ENCODE measurements around the gene FAM171A1. TPM values are rescaled to one million over a fixed set of nuclear protein-coding genes. Genes with fewer than 3 reads are reported as not detected.

FAM171A1 gene
- polyA plus RNA-seq, 4 donors, result 83.4 to 100 (median 91.7) TPM

DNA sequence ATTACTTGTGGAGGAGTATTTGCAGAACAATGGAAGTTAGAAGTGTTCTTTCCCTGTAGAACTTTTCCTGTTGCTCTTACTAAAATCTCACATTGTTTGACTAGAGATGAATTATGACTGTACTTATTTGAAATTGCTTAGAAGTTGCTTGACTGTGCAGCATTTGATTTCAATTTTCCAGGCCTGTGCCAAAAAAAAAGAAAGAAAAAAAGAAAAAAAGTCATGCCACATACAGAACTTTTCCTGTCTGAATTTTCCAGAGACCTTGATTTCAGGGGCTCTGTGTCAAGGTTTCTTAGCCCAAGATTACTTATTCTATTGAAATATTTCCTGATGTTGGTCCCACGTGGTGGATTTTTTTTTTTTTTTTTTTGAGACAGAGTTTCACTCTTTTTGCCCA lies 3.5 kb upstream of the FAM171A1 start:
- no peak for DNase-seq (ENCODE audit: low read depth in 4 of 4, low spot score in 2 of 4)

DNA sequence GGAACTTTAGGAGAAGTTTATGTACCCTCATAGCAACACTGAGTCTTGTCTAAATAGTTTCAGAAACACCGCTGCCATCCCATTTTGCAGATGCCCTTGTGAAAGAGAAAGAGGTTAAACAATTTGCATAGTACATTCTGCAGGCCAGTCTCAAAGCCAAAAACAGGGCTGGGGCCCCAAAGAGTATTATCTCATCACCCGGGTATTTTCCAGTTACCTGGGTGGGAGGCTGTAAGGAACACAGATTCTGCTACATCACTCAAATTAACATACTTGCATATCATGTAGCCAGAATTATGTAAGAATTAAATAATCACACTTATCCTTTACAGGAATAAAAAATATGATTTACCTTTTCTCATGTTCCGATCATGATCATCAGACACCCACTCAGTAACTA lies 3.1 kb upstream of the FAM171A1 start:
- no peak for DNase-seq (ENCODE audit: low read depth in 4 of 4, low spot score in 2 of 4)

DNA sequence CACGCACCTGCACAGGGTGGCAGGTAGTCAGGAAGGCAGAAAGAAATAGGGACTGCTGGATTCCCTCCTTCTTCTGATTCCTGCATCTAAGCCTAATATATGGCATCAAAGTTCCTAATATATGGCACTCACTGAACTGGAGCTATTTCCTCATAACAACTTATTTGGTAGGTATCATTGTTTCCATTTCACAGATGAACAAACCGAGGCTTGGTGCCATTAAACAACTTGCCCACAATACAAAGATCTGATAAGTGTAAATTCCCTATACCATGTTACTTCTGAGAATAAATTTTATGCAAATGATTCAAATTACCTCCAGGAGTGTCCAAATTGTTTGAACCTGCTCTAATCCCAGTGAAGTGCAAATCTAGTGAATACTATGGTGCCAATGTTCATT lies 2.1 kb upstream of the FAM171A1 start:
- DNase-seq (ENCODE audit: low read depth in 4 of 4, low spot score in 2 of 4), result no peak

DNA sequence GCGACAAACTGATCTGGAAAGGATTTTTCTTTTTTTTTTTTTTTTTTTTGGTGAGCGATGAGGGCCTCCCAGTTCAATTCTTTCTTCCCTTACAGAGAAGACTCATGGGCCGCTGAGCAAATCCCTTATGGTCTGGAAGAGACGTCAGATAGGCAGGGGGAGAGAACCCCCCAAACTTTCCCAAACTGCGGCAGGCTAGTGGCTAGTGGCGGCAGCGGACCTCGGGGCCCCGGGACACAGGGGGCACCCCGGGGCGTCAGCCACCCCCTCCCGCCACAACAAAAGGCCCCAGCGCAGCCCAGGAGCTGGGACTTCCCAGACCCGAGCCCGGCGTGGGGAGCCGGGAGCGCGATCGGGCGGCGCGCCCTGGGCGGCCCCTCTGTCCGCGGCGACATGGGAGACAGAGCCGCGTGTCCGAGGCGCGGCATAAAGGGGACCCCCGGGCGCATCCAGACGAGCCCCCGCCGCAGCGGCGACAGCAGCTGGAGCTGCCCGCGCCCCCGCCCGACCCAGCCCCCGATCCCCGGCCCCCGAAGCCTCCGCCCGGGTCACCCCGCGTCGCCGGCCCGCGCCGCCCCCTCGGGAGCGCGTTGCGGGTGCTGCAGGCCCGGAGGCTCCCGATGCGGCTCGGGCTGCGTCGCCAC lies 755 bp downstream of the FAM171A1 start:
- DNase-seq (ENCODE audit: low read depth in 4 of 4, low spot score in 2 of 4), result no peak

DNA sequence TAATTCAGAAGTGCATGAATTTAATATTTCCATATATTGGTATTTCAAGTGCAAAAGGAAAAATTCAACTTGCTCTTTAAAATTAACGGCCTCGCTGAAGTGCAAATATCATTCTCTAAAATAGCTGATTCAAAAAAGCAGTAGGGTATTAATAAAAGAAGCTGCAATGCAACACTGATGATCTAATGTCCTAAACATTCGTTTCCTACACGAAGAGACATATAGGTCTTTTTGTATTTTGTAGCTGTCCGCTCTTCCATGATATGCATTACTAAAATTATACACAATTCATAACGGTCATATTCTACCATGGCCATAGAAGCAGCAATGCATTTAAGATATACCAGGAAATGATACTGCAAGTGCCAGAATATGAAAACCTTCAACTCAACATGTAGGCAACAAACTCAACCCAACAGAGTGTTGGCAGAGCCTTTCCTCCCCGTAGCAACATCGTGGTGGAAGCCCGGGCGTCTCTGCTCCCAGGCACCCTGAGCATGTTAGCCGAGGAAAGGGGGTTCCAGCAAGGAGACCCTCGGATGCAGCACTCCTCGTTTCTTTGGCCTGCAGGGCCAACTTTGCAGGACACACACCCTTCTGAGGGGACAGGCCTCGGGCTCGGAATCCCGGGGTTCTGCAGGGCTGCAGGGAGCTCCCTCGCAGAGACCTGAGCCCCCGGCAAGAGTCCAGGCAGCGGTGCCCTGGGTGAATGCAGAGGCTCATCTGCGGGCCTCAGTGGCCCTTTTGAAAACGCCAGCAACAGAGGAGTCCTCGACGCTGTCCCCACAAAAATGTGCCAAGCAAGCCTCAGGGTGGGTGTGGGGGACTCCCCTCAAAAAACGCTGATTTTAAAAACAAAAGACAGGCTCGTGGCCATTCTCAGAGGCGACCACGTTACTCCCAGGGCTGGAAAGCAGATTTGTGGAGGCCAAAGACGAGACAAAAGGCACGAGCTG lies 1.6 kb downstream of the FAM171A1 start:
- DNase-seq (ENCODE audit: low read depth in 4 of 4, low spot score in 2 of 4), result no peak

DNA sequence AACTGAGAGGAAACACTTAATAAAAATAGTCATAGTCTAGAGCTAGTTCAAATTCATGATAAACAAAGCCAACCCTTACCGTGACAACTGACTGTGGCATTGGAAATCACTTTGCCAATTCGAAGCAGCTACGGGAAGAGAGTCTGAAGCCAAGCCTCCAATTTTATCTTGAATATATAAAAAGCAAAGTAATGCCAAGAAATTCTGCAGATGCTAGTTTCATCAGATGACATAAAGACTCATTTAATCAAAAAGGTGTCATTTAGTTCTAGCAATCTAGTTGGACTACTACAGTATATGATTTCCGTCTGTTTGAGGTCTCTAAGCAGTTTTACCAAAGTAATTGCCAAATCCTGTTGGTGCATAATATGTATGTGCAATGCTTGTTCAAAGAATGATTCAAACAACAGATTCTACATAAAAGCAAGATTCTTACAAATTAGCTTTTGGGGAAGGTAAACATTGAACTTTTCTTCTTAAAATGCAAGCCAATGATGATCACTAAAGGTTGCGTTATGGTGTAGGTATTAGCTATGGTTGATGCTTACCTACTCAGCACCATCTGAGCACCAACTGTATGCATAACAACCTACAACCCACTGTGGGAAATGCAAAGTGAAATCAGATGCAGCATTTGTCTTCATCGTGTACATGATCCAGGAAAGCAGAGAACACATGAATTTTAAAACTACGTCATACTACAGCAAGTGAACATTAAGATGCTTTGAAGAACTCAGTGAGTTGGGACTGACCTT lies 2.8 kb downstream of the FAM171A1 start:
- DNase-seq (ENCODE audit: low read depth in 4 of 4, low spot score in 2 of 4), result no peak

DNA sequence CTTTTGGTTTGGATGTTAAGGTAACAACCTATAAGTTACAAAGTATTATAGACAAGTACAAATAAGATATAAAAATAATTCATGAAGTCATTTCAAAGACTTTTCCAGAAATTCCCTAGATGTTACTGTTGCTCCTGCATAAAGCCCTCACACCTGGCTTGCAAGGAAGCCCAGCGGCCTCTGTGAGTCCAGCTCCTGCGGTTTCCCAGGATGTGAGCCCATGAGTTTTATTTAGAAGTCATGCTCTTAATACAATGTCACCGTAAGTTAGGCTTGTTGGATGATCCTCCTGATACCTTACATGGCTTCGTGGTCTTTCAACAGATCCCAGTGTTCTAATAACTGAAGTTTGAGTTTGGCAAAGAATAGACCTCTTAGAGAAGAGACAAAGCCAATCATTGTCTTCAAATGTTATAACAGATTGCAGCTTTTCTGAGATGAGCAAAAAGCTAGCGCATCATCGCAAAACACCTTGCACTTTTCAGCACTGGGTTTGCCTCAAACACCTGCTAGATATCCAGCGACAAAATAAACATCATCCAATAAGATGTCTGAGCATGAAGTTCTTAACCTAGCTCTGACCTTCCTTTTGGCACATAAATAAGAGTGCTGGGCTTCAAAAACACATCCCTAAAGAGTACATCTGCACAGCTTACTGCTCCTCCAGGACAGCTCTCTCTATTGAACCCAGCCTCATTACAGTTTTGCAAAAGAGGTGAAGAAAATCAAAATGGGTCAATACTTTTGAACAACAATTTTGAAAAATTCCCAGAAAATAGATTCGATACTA lies 3.6 kb downstream of the FAM171A1 start:
- no peak for DNase-seq (ENCODE audit: low read depth in 4 of 4, low spot score in 2 of 4)

DNA sequence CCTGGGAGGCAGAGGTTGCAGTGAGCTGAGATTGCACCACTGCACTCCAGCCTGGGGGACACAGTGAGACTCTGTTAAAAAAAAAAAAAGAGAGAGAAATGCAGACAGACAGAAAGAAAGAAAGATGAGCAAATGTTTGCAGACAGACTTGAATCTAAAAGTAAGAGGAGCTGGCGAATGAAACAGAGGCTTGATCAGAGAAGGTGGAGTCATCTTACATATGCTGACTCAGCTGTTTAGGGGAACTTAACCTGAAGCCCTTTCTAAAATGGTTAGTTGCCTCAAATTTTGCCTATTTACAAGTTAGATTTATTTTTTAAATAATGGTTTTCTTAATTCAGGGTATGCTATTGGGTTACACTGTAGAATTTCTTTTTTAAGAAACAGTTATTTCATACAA lies 5.4 kb downstream of the FAM171A1 start:
- no peak for DNase-seq (ENCODE audit: low read depth in 4 of 4, low spot score in 2 of 4)

DNA sequence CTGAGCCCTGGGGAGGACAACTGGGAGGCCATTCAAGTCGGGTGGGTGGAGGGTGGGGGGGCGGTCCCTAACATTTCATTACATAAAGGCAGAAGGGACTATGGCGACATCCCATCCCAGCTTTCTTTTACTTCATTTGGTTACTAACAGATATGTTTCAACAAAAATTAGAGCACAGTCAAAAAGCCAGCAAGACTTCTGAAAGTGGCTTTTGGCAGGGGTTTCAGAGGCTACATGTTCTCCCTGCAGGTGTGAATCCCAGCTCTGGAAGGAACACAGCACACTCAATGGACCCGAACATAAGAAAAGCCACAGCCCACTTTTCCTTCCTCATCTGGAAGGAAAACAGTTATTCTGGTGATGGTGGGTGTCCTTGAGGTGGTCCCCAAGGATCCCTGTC lies 7.1 kb downstream of the FAM171A1 start:
- no peak for DNase-seq (ENCODE audit: low read depth in 4 of 4, low spot score in 2 of 4)

DNA sequence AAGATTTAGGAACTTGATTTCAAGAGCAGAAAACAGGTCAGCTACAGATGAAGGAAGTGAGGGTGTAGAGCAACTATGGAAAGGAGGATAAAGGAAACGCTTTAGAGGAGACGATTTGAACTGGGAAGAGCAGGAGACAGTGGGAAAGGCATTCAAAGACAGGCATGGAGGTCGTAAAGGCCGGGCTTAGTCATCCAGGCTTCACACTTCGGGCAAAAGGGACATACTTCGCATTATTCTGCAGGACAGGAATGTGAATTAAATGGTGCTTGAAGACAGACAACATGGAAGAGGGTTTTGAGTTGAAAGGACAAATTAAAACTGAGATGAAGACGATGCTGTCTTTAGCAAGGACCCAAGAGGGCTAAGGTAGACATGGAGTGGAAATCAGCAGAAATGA lies 8.1 kb downstream of the FAM171A1 start:
- DNase-seq (ENCODE audit: low read depth in 4 of 4, low spot score in 2 of 4), result no peak

DNA sequence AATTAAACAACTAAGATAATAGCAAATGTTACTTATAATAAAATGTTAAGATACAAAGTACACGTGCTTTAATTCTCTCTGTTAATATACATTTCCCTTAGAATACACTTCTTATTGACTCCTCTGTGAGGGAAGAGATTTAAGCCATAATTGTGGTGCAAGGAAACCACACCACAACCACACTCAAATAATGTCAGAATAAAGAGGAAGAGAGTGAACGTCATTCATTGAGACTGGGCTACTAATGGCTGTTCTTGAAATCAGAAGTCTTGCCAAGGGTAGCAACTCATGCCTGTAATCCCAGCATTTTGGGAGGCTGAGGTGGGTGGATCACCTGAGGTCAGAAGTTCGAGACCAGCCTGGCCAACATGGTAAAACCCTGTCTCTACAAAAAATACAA lies 10.0 kb downstream of the FAM171A1 start:
- DNase-seq (ENCODE audit: low read depth in 4 of 4, low spot score in 2 of 4), result no peak

DNA sequence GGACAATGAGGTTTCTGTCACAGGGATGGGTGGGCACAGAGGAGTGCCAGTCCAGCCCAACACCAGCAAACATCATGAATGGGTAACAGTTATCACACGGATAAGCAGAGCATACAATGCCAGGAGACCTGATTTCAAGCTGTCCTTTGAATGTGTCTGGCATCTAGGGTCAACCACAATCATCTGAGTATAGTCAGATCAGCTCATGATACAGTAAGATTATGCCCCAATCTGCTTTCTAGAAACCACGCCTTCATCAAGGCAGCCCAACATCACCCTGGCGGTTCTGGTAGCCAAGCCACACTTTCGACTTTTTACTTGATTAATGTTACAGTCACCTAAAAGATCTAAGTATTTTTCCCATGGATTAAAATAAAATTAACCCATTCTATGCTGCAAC lies 10.5 kb downstream of the FAM171A1 start:
- DNase-seq (ENCODE audit: low read depth in 4 of 4, low spot score in 2 of 4), result no peak

DNA sequence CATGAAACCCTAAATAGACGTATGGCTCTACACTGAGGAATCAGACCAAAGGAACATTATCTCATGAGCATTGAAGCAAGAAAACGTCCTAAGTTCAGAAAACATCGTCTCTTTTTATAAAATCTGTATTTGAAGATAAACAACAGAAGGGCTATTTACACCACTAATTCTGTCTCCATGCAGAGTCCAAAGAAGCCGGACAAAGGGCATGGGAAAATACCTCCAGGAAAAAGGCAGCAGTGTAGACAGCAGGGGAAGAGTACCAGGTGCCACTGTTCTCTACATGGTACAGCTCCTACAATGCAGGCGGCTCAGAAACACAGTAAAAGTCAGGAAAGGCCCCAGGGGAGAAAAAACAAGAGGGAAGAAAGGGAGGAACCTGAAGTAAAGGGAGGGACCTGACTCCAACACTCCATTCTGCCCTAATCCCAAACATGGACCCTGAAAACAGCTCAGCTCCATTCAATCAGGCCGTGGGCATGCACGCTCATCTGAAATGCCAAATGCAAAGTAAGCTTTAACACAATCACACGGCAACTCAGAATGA lies 17.5 kb downstream of the FAM171A1 start:
- no peak for DNase-seq (ENCODE audit: low read depth in 4 of 4, low spot score in 2 of 4)

DNA sequence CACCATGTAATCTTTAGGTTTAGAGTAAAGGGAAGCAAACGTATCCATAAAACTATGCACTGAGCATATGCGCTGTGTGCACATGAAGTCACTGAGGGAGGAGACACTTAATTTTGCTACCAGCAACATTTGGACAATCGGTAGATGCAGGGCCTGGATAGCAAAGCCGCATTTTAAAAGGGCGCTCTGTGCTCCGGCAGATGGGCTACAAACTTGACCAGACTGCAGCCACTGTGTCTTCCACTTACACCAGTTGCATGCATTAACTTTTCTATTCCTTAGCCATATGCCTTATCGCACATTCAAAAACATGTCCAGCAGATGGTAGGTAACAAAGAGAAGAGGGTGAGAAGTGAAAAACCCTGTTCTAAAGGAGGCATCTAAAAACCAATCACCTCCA lies 18.3 kb downstream of the FAM171A1 start:
- no peak for DNase-seq (ENCODE audit: low read depth in 4 of 4, low spot score in 2 of 4)

DNA sequence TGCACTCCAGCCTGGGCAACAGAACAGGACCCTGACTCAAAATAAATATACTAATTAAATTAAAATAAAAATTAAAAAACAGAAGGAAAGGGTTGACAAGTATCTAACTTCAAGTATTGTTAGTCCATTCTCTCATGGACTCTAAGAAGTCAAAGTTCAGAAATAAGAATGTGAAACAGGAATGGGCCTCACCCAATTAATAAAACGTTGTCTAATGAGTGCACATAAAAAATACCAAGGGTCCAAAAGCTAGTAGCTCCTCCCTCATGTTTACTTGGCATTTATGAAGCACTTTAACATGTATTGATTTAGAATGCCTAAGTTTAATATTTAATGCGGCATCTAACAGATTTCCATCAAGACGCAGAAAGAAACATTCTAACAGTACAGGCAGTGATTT lies 18.9 kb downstream of the FAM171A1 start:
- no peak for DNase-seq (ENCODE audit: low read depth in 4 of 4, low spot score in 2 of 4)

DNA sequence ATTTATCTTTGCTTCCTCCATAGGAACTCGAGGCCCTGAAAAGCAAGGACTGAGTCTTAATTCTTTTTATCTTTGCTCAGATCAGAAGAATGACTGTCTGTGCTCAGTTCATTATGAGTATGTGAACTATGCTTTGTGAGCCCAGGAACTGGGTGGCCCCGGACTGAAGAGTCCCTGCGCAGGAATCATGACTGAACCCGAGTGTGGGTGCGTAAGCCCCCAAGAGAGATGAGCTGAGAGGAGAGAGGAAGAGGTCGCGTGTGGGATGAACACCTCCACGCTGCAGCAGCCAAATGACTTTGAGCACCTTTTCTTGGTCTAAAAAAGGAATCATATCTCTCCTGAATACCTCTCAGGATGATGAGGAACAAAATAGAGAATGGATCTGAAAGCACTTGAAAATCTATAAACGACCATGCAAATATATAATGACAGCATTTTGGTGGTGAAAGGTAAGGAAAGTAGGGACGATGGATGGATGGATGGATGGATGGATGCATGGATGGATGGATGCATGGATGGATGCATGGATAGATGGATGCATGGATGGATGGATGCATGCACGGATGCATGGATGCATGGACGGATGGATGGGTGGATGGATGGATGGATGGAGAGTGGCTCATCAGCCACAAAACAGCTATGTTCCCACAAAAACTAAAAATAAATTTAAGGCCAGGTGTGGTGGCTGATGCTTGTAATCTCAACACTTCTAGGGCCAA lies 19.8 kb downstream of the FAM171A1 start:
- DNase-seq (ENCODE audit: low read depth in 4 of 4, low spot score in 2 of 4), result no peak

DNA sequence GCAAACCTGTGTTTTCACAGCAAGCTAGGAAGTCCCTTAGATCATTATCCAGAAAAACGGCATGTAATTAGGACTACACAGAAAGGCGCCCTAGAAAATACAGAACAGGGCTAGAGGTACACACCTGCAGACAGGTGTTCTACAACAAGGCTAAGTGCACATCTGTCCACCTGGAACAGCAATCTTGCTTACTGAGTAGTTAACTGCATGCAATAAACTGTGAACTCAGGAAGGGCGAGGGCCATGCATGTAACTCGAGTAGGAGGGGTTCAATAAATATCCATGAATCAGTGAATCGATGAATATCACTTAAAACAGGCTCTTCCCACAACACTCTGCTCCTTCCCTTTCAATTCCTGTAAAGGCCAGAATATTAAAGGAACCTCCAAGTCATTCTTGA lies 22.0 kb downstream of the FAM171A1 start:
- DNase-seq (ENCODE audit: low read depth in 4 of 4, low spot score in 2 of 4), result no peak

DNA sequence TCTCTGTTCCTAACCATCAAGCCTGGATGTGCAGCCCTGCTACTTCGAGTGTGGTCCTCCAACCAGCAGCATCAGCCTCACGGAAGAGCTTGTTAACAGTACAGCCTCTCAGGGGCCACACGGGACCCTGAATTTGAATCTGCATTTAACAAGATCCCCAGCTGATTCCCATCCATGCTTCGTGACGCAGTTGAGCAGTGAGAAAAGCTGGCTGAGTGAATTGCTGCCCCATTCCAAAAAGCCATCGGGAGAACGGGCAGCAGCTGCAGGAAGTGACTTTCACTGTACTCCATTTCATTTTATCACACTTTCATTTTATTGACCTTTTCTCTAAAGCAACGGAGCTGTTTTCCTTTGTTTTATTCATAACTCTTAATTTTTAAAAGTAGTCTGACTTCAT lies 22.5 kb downstream of the FAM171A1 start:
- no peak for DNase-seq (ENCODE audit: low read depth in 4 of 4, low spot score in 2 of 4)

DNA sequence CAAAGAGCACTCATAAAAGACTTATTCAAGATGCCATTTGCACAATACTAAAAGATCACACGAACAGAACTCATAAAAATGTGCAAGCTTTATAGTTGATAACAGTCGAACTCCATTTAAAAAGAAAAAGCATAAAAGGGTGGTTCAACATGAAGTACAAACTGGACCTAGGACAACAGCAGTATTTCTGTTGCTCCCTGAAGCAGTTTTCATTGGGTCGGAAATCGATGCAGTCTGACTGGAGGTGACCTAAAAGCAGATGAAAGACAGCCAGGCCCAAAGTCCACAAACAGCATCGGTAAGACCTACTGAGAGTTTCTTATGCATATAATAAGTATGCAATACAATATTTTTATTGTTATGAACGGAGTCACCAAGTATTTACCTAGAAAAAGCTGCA lies 23.9 kb downstream of the FAM171A1 start:
- DNase-seq (ENCODE audit: low read depth in 4 of 4, low spot score in 2 of 4), result no peak

Measured in left renal cortex interstitium (tissue), 4 donors.